HG02623 (cell line): ENCODE measurements around the gene C2CD4A.
"Not testable (repeated sequence)": the region's sequence is repeated elsewhere in the genome, so short reads cannot be mapped to it uniquely, and the experiment has no call there.

Experiments used
- ATAC-seq: cut with Tn5 transposase; IDR thresholded peaks from one replicate; pipeline ENCODE4 v1.9.1; 2021; ENCODE audit warnings: moderate library complexity; ENCODE audit not compliant: unreplicated experiment

C2CD4A gene

GRCh38 chr15:62066663-62067447 is at the start of gene C2CD4A:
Gene C2CD4A, plus strand, starts transcription at chr15:62066977. Its CDS starts 637 bp downstream, at chr15:62067614.
- no peak for ATAC-seq

GRCh38 chr15:62020576-62021160 is 46.1 kb upstream of the C2CD4A start:
- ATAC-seq = no peak

- no peak for ATAC-seq
Observed at GRCh38 chr15:62021991-62022600, 44.7 kb upstream of the C2CD4A start.

- no peak for ATAC-seq
Observed at GRCh38 chr15:62026487-62027262, 40.1 kb upstream of the C2CD4A start.

- no peak for ATAC-seq
Observed at GRCh38 chr15:62027263-62027565, 39.6 kb upstream of the C2CD4A start.

- no peak for ATAC-seq
Observed at GRCh38 chr15:62027916-62028315, 38.9 kb upstream of the C2CD4A start.

GRCh38 chr15:62035256-62035924 is 31.4 kb upstream of the C2CD4A start:
- no peak for ATAC-seq

GRCh38 chr15:62046078-62046743 is 20.6 kb upstream of the C2CD4A start:
- ATAC-seq = no peak

GRCh38 chr15:62047282-62047827 is 19.4 kb upstream of the C2CD4A start:
- ATAC-seq = no peak

- ATAC-seq = not testable (repeated sequence)
Observed at GRCh38 chr15:62048254-62048653, 18.5 kb upstream of the C2CD4A start.

GRCh38 chr15:62050115-62050514 is 16.7 kb upstream of the C2CD4A start:
- ATAC-seq = no peak

- no peak for ATAC-seq
Observed at GRCh38 chr15:62051166-62051565, 15.6 kb upstream of the C2CD4A start.

- ATAC-seq = no peak
Observed at GRCh38 chr15:62052713-62053112, 14.1 kb upstream of the C2CD4A start.

GRCh38 chr15:62053439-62054085 is 13.2 kb upstream of the C2CD4A start:
- no peak for ATAC-seq

GRCh38 chr15:62054979-62055378 is 11.8 kb upstream of the C2CD4A start:
- no peak for ATAC-seq

GRCh38 chr15:62057341-62057980 is 9.3 kb upstream of the C2CD4A start:
- ATAC-seq = no peak

- ATAC-seq = no peak
Observed at GRCh38 chr15:62058327-62059028, 8.3 kb upstream of the C2CD4A start.

GRCh38 chr15:62059108-62059815 is 7.5 kb upstream of the C2CD4A start:
- ATAC-seq = no peak
